ENCODE results near the gene FAM13C.

DNA sequence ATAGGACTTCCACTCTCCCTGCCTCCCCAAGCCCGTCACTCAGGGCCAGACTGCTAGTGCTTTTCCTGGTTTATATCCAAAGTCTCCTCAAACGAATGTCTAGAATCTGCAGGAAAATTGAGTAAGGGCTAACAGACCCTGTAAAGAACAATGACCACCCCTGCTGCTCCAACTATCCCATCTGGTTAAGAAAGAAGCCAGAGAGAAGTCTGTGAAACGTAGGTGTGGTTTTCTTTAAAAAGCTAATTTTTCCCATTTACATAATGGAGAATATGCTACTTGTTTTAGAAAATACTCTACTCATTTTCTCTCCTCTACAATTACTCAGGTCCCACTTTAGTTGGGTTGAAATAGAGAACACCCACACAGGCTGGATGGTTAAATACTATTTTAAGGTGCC lies 72.5 kb downstream of the FAM13C start:
- TF ChIP-seq, protein P1, sequence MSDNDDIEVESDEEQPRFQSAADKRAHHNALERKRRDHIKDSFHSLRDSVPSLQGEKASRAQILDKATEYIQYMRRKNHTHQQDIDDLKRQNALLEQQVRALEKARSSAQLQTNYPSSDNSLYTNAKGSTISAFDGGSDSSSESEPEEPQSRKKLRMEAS (IDR thresholded peaks at IDR 0.05; ENCODE audit: low read depth), result no peak
- TF ChIP-seq, protein P2, sequence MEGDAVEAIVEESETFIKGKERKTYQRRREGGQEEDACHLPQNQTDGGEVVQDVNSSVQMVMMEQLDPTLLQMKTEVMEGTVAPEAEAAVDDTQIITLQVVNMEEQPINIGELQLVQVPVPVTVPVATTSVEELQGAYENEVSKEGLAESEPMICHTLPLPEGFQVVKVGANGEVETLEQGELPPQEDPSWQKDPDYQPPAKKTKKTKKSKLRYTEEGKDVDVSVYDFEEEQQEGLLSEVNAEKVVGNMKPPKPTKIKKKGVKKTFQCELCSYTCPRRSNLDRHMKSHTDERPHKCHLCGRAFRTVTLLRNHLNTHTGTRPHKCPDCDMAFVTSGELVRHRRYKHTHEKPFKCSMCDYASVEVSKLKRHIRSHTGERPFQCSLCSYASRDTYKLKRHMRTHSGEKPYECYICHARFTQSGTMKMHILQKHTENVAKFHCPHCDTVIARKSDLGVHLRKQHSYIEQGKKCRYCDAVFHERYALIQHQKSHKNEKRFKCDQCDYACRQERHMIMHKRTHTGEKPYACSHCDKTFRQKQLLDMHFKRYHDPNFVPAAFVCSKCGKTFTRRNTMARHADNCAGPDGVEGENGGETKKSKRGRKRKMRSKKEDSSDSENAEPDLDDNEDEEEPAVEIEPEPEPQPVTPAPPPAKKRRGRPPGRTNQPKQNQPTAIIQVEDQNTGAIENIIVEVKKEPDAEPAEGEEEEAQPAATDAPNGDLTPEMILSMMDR (IDR thresholded peaks at IDR 0.05), result no peak
- no peak for TF ChIP-seq RAD21 (IDR thresholded peaks at IDR 0.05; ENCODE audit: low read length)
